CD14-positive monocyte (primary cell): Measurements from ENCODE around the gene TADA2A. TPM values are rescaled to one million over a fixed set of nuclear protein-coding genes. Genes with fewer than 3 reads are reported as not detected.

Experiments used
- DNase-seq, 3 donors: peaks; one replicate each; pipeline ENCODE4 v3.0.0-alpha.2; 2011 to 2022
- H2AFZ ChIP-seq: 2 replicates; pipeline ENCODE4 v1.6.0; 2012; ENCODE audit warnings: mild to moderate bottlenecking, low read depth, low read length, inconsistent platforms; ENCODE audit not compliant: insufficient read depth, poor library complexity, severe bottlenecking
- H3K27ac ChIP-seq, 2 donors: 1 replicate in 1 of 2; 2 replicates in 1 of 2; pipeline ENCODE4 v1.5.1; 2012 to 2013; ENCODE audit warnings: low read length in 2 of 2, control low read depth in 1 of 2, inconsistent platforms in 1 of 2, low read depth in 1 of 2, mild to moderate bottlenecking in 1 of 2
- H3K27me3 ChIP-seq, 2 donors: one replicate each; pipeline versions ENCODE4 v1.6.0 to v1.6.1; 2011 to 2013; ENCODE audit warnings: low read length in 2 of 2; ENCODE audit not compliant: control insufficient read depth in 2 of 2, insufficient read depth in 2 of 2
- H3K36me3 ChIP-seq, 2 donors: replicated peaks in 1 of 2; 1 replicate in 1 of 2; 2 replicates in 1 of 2; pipeline versions ENCODE4 v1.5.1 to v1.6.1; 2012 to 2013; ENCODE audit warnings: low read length in 2 of 2, control low read depth in 1 of 2, inconsistent platforms in 1 of 2, mild to moderate bottlenecking in 1 of 2; ENCODE audit not compliant: insufficient read depth in 2 of 2, control insufficient read depth in 1 of 2
- H3K4me1 ChIP-seq, 2 donors: 1 replicate in 1 of 2; 2 replicates in 1 of 2; pipeline versions ENCODE4 v1.5.1 to v1.6.1; 2012 to 2013; ENCODE audit warnings: low read length in 2 of 2, control low read depth in 1 of 2, inconsistent platforms in 1 of 2, mild to moderate bottlenecking in 1 of 2, moderate library complexity in 1 of 2; ENCODE audit not compliant: insufficient read depth in 2 of 2, control insufficient read depth in 1 of 2
- H3K4me2 ChIP-seq: replicated peaks from 2 replicates; pipeline ENCODE3; 2012; ENCODE audit warnings: low read length, moderate library complexity, mild to moderate bottlenecking; ENCODE audit not compliant: poor library complexity, severe bottlenecking; ENCODE audit errors: extremely low read depth
- H3K4me3 ChIP-seq, 3 experiments: fragments of 200-600 bp in 1 of 3; sonication (generic) in 1 of 3; replicated peaks in 1 of 3; 1 replicate in 2 of 3; 2 replicates in 1 of 3; pipeline ENCODE4 v1.5.1; 2011 to 2013; ENCODE audit warnings: low read length in 3 of 3, mild to moderate bottlenecking in 3 of 3, control low read depth in 2 of 3, low read depth in 2 of 3, inconsistent platforms in 1 of 3, moderate library complexity in 1 of 3
- H3K79me2 ChIP-seq: 2 replicates; pipeline ENCODE4 v1.6.0; 2012; ENCODE audit warnings: mild to moderate bottlenecking, control low read depth, inconsistent platforms, low read length, moderate library complexity; ENCODE audit not compliant: insufficient read depth
- H3K9ac ChIP-seq: 2 replicates; pipeline ENCODE4 v1.6.0; 2017; ENCODE audit warnings: low read length, mild to moderate bottlenecking; ENCODE audit not compliant: insufficient read depth, poor library complexity, severe bottlenecking
- H3K9me3 ChIP-seq, 2 donors: replicated peaks in 1 of 2; 1 replicate in 1 of 2; 2 replicates in 1 of 2; pipeline versions ENCODE4 v1.5.1 to v1.6.1; 2012 to 2013; ENCODE audit warnings: low read length in 2 of 2, control low read depth in 1 of 2; ENCODE audit not compliant: control insufficient read depth in 1 of 2, insufficient read depth in 1 of 2
- H4K20me1 ChIP-seq: 2 replicates; pipeline ENCODE4 v1.6.0; 2012; ENCODE audit warnings: mild to moderate bottlenecking, low read length, control low read depth, moderate library complexity; ENCODE audit not compliant: insufficient read depth
- H3K27ac Mint-ChIP-seq, 7 donors: one replicate each; pipeline ENCODE4 v1.8.0; 2020; ENCODE audit warnings: mild to moderate bottlenecking in 7 of 7, mixed read lengths in 7 of 7, moderate library complexity in 6 of 7, inconsistent platforms in 2 of 7
- H3K27me3 Mint-ChIP-seq, 3 donors: one replicate each; pipeline ENCODE4 v1.8.0; 2021 to 2022; ENCODE audit warnings: low read depth in 3 of 3, mild to moderate bottlenecking in 3 of 3, mixed read lengths in 3 of 3, moderate library complexity in 3 of 3, inconsistent platforms in 1 of 3
- H3K36me3 Mint-ChIP-seq, 2 donors: one replicate each; pipeline ENCODE4 v1.8.0; 2020; ENCODE audit warnings: mixed read lengths in 2 of 2, inconsistent platforms in 1 of 2, mild to moderate bottlenecking in 1 of 2
- H3K4me1 Mint-ChIP-seq: one replicate; pipeline ENCODE4 v1.8.0; 2020; ENCODE audit warnings: mild to moderate bottlenecking, mixed read lengths
- H3K4me3 Mint-ChIP-seq, 2 donors: one replicate each; pipeline ENCODE4 v1.8.0; 2020; ENCODE audit warnings: mild to moderate bottlenecking in 2 of 2, mixed read lengths in 2 of 2, moderate library complexity in 1 of 2
- H3K9me3 Mint-ChIP-seq, 7 donors: one replicate each; pipeline ENCODE4 v1.8.0; 2020 to 2022; ENCODE audit warnings: mixed read lengths in 7 of 7, mild to moderate bottlenecking in 6 of 7, moderate library complexity in 6 of 7, inconsistent platforms in 2 of 7
- CTCF ChIP-seq: fragments of 200-600 bp; IDR thresholded peaks from one replicate; pipeline ENCODE4 v1.8.0; 2022; ENCODE audit warnings: antibody characterized with exemption, mild to moderate bottlenecking
- WGBS: methylation state at CpG from one replicate; pipeline ENCODE4 v1.1.5; 2013; ENCODE audit warnings: missing lambda C conversion rate; ENCODE audit not compliant: insufficient coverage; 5-methylcytosine and 5-hydroxymethylcytosine counted together
- intact Hi-C, 2 donors: fragments of 100-400 bp; cut with micrococcal nuclease; formaldehyde crosslinking; loops; one replicate each; pipeline versions ENCODE4 v1.15.0 to v1.15.1; 2023
- polyA plus RNA-seq, 3 donors: library from polyadenylated mRNA; depleted of rRNA in 1 of 3; unstranded in 2 of 3; stranded (reverse) in 1 of 3; fragments of 300-500 nt in 2 of 3; fragments of >200 nt in 1 of 3; fragmentation: Illumina TruSeq in 2 of 3; gene quantifications; 1 replicate in 2 of 3; 2 replicates in 1 of 3; pipeline ENCODE4 v1.2.3, GENCODE V29; 2012 to 2021

TADA2A gene
- polyA plus RNA-seq, 3 donors = 2.9 to 8.2 (median 4.3) TPM

- H3K27me3 ChIP-seq = no peaks in the 10 kb centered on the region
- no peak for DNase-seq
- Mint-ChIP-seq H3K9me3 (peaks cover 0 to 1% (median 0%) of the 10 kb centered on the region in 7 donors), H3K4me3 (no peak overlapping the region), H3K27me3 (no peaks in the 10 kb centered on the region), H3K36me3 (peaks cover 36 to 44% of the 10 kb centered on the region in 2 donors), H3K4me1 (no peaks in the 10 kb centered on the region), H3K27ac (no peak overlapping the region)
- H3K4me3 ChIP-seq = no peak overlapping the region
- WGBS = 96% methylated on average over 5 of the region's 9 CpGs
- no peak overlapping the region for H3K9ac ChIP-seq
- H2AFZ ChIP-seq = no peak overlapping the region
- peaks cover 28 to 49% of the 10 kb centered on the region in 2 donors for H3K36me3 ChIP-seq
- no peaks in the 10 kb centered on the region for H3K9me3 ChIP-seq
- no peaks in the 10 kb centered on the region for H3K4me1 ChIP-seq
- H4K20me1 ChIP-seq = no peaks in the 10 kb centered on the region
- H3K79me2 ChIP-seq = no peaks in the 10 kb centered on the region
- intact Hi-C loops = no loop called here
- TF ChIP-seq CTCF = no peak
- no peak overlapping the region for H3K4me2 ChIP-seq
- H3K27ac ChIP-seq = no peak overlapping the region
Measured at GRCh38 chr17:37481001-37481665, 74.4 kb downstream of the TADA2A start.

- peaks cover 8% of the 10 kb centered on the region for H3K4me1 Mint-ChIP-seq
- H3K9ac ChIP-seq = no peak overlapping the region
- no peak for TF ChIP-seq CTCF
- WGBS = 100% methylated on average over 1 of the region's 5 CpGs
- H3K79me2 ChIP-seq = no peaks in the 10 kb centered on the region
- H3K4me1 ChIP-seq = peaks cover 4 to 5% of the 10 kb centered on the region in 2 donors
- peaks cover 2 to 11% (median 5%) of the 10 kb centered on the region in 3 donors for H3K27me3 Mint-ChIP-seq
- no peak overlapping the region for H3K27ac Mint-ChIP-seq
- H3K36me3 ChIP-seq = peaks cover 10 to 25% of the 10 kb centered on the region in 2 donors
- no peaks in the 10 kb centered on the region for H3K9me3 ChIP-seq
- H3K4me2 ChIP-seq = no peak overlapping the region
- peaks cover 0 to 1% (median 0%) of the 10 kb centered on the region in 7 donors for H3K9me3 Mint-ChIP-seq
- H3K4me3 Mint-ChIP-seq = no peak overlapping the region
- peaks cover 13 to 21% of the 10 kb centered on the region in 2 donors for H3K36me3 Mint-ChIP-seq
- H3K27ac ChIP-seq = no peak overlapping the region
- H3K27me3 ChIP-seq = peaks cover 0 to 8% of the 10 kb centered on the region in 2 donors
- H3K4me3 ChIP-seq = no peak overlapping the region
- DNase-seq = no peak
- no peaks in the 10 kb centered on the region for H4K20me1 ChIP-seq
- no peak overlapping the region for H2AFZ ChIP-seq
- intact Hi-C loops = no loop called here
Measured at GRCh38 chr17:37483311-37484039, 76.8 kb downstream of the TADA2A start.
